GM18505 (cell line): Measurements from ENCODE around the gene TLE6.
"Not testable (repeated sequence)": the region's sequence is repeated elsewhere in the genome, so short reads cannot be mapped to it uniquely, and the experiment has no call there.

ENCODE experiments used
- ATAC-seq: cut with Tn5 transposase; IDR thresholded peaks from one replicate; pipeline ENCODE4 v1.9.1; 2021; ENCODE audit not compliant: unreplicated experiment
- POLR2A ChIP-seq: IDR thresholded peaks from 4 replicates; pipeline ENCODE4 v1.6.1; 2011; ENCODE audit warnings: borderline replicate concordance; ENCODE audit not compliant: insufficient read depth, insufficient read length; ENCODE audit errors: extremely low read depth

The TLE6 gene

DNA sequence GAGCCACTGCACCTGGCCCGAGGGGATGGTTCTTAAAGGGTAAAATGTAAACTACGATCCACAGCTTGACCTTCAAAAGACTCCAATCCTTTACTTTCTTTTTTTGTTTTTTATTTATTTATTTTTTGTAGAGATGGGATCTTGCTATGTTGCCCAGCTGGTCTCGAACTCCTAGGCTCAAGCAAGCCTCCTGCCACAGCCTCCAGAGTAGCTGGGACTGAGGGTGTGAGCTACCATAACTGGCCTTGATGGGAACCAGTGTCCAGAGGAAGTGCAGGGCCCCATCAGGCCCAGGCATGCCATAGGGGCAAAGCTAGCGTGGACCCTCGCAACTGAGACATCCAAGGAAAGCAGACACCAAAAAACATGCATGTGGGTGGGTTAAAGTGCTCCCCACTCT, 14.2 kb upstream of the TLE6 start:
- no peak for ATAC-seq
- no peak for TF ChIP-seq POLR2A

DNA sequence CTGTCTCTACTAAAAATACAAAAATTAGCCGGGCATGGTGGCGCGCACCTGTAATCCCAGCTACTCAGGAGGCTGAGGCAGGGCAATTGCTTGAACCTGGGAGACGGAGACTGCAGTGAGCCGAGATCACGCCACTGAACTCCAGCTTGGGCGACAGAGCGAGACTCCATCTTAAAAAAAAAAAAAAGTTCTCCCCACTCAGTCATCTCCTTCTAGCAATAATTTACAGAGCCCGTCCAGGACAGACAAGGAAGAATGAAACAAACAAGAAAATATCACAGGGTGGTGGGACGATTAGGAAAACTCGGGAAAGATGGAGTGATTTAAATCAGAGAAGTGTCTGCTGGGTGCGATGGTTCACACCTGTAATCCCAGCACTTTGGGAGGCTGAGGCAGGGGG, 13.7 kb upstream of the TLE6 start:
- not testable (repeated sequence) for ATAC-seq

DNA sequence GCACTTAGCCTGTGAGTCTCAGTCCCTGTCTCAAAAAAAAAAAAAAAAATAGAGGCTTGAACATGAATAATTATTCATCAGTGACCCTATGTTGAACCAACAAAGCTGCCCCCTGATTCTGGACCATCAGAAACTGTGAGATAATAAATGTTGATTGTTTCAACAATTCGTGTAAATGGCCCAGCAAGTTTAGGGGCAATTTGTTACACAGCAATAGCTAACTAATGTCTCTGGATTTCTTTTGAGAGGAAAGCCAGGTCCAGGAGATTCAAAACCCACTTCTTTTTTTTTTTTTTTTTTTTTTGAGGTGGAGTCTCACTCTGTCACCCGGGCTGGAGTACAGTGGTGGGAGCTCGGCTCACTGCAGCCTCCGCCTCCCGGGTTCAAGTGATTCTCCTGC, 12.5 kb upstream of the TLE6 start:
- TF ChIP-seq POLR2A, result no peak
- no peak for ATAC-seq

DNA sequence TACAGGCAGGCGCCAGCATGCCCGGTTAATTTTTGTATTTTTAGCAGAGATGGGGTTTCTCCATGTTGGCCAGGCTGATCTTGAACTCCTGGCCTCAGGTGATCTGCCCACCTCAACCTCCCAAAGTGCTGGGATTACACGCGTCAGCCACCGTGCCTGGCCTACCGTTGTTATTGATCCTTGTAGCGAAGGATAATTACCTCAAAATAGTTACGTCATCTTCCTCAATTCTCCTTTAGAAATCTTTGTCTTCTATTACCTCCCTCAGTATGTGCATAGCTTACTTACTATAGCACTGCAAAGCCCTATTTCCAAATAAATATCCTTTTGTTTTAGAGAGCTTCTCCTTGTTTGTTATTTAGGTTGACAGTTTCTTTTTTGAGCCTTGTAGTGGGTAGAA, 9.4 kb upstream of the TLE6 start:
- no peak for ATAC-seq

DNA sequence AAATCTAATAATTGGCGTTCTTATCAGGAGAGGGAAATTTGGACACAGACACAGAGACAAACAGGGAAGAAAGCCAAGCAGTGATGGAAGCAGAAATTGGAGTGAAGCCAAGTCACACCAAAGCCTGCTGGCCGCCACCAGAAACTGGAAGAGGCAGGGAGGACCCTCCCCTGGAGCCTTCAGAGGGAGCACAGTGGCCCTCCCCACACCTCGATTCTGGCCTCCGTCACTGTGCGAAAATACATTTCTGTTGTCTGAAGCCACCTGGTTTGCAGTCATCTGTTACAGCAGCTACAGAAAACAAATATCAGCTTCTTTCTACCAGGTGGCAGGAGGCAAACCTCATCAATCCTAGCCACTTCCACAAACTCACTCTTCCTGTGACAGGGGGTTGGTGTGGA, 8.3 kb upstream of the TLE6 start:
- TF ChIP-seq POLR2A, result no peak
- ATAC-seq, result no peak

More for the DNA sequence above, 9.4 kb upstream of the TLE6 start:
- TF ChIP-seq POLR2A, result no peak

DNA sequence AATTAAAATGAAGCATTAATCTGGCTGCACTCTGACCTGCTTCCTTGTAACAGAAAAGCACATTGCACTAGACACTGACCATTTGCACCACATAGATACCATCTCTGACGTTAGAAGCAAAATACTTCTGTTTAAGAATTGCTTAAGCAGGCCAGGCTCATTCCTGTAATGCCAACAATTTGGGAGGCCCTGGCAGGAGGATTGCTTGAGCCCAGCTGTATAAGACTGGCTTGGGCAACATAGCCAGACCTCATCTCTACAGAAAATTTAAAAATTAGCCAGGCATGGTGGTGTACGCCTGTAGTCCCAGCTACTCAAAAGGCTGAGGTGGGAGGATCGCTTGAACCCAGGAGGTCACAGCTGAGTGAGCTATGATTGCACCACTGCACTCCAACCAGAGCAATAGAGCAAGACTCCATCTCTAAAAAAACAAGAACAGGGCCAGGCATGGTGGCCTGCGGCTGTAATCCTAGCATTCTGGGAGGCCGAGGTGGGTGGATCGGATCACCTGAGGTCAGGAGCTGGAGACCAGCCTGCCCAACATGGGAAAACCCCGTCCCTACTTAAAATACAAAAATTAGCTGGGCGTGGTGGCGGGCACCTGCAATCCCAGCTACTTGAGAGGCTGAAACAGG, 7.0 kb upstream of the TLE6 start:
- no peak for ATAC-seq
- TF ChIP-seq POLR2A, result no peak

DNA sequence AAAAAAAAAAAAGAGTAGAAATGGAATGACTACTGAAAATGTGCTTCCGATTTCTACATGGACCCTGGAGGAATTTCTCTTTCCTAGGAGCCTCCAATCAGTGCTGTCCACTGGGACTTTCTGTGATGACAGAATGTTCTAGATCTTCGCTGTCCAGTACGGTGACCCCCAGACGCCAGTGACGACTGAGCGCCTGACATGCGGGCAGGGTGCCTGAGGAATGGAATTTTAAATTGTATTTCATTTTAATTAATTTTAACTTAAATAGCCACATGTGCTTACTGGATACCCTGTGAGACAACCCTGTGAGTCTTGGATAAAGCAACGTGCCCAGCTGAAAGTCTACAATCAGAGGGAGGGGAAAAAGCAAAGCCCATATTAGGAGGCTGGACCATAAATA, 4.1 kb upstream of the TLE6 start:
- no peak for ATAC-seq
- no peak for TF ChIP-seq POLR2A

DNA sequence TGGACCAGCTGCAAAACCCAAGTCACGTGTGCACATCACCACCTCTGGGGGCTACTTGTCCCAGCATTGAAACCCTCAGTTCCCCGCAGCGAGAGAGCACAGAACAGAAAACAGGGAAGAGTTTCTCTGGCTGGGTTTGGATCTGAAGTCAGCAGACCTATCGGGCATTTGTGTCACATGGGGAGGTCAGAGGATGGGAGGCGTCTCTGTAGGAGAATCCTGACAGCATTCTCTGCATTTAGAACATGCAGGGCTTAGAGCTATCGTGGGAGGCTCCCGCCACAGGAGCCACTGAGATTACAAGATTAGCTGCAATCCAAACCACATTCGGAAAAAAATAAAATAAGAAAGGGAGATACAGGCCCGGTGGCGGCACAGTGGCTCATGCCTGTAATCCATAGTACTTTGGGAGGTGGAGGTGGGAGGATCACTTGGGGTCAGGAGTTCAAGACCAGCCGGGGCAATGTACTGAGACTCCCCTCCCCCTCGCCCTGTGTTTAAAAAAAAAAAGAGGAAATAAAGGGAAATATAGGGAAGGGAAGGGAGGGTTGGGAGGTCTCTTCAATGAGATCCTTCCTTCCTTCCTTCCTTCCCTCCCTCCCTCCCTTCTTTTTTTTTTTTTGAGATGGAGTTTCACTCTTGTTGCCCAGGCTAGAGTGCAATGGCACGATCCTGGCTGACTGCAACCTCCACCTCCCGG, 2.9 kb upstream of the TLE6 start:
- no peak for ATAC-seq
- no peak for TF ChIP-seq POLR2A

DNA sequence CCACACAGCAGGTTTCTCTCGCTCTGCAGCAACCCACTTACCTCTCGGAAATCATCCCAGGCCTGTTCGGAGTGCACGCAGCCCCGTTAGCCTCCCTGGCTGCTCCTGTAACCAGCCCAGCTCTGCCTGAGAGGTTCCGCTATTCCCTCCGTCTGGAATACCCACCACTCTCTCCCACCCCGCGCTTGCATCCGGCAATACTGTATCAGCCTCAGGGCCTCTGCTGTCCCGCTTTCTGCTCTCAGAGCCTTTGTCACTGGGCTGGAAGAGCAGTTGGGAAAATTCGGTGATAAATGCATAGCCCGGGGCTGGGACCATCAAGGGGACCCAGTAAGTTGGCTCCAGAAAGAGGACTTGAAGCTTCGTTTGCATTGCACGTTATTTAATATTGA, 759 bp upstream of the TLE6 start:
- TF ChIP-seq POLR2A, result no peak

DNA sequence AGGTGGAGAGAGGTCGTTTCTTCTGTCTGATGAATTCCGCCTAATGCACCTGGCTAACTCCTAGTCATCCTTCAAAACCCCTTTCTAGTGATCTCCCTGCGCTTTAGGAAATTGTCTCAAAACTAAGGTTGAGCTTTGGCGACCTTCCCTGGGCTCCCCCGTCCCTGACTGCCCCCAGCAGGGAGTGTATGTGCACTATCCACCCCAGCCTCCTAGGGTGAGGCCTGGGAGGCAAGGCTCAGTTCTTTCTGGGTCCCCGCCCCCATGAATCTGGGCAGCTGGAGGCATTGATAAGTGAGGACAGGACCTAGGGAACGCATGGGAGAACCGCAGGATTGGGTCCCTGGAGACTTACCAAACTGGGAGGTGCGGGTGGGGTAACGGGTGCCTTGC, 378 bp downstream of the TLE6 start:
- TF ChIP-seq POLR2A, result no peak
- ATAC-seq, result no peak

More for the DNA sequence above, 759 bp upstream of the TLE6 start:
- ATAC-seq, result no peak

DNA sequence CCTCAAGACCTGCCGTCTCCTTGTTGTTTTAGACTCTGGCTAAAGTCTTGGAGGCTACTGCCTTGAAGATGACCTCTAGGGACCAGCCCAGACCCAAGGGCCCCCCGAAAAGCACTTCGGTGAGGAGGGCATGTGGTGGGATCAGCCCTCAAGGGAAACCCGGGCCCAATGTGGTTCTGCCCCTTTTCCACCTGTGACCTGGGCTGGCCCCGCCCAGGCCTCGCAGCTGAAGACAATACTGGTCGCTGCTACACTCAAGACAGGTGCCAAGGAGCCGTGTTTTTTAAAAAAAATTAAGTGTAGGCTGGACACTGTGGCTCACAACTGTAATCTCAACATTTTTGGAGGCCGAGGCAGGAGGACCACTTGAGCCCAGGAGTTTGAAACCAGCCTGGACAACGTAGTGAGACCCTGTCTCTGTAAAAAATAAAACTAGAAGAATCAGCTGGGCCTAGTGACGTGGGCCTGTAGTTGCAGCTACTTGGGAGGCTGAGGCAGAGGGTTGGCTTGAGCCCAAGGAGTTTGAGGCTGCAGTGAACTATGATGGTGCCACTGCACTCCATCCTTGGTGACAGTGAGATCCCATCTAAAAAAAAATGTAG, 903 bp downstream of the TLE6 start:
- no peak for TF ChIP-seq POLR2A

DNA sequence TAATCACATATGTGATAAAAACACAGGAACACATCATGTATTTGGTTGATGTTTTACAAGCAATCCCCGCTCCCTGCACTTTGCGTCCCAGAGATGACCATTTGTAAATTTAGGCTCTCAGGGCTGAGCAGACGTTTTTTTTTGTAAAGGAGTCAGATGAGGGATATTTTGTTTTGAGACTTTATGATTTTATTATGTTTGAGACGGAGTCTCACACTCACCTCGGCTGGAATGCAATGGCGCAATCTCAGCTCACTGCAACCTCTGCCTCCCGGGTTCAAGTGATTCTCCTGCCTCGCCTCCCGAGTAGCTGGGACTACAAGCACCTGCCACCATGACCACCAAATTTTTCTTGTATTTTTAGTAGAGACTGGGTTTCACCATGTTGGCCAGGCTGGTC, 1.4 kb downstream of the TLE6 start:
- no peak for TF ChIP-seq POLR2A
- ATAC-seq, result no peak

More for the DNA sequence above, 903 bp downstream of the TLE6 start:
- no peak for ATAC-seq

DNA sequence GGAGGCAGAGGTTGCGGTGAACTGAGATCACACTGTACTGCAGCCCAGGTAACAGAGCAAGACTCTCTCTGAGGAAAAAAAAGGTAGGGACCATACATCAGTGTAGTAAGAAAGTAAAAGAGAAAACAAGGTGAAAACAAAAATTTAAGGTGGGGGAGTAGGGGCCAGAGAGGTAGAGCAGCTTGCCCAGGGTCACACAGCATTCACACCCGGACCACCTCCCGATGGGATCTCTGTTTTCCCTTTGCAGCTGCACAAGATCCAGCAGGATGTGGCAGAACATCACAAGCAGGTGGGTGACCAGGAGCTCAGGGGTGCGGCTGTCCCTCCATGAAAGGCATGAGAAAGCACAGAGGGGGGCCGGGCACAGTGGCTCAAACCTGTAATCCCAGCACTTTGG, 4.5 kb downstream of the TLE6 start:
- no peak for ATAC-seq
- TF ChIP-seq POLR2A, result no peak

DNA sequence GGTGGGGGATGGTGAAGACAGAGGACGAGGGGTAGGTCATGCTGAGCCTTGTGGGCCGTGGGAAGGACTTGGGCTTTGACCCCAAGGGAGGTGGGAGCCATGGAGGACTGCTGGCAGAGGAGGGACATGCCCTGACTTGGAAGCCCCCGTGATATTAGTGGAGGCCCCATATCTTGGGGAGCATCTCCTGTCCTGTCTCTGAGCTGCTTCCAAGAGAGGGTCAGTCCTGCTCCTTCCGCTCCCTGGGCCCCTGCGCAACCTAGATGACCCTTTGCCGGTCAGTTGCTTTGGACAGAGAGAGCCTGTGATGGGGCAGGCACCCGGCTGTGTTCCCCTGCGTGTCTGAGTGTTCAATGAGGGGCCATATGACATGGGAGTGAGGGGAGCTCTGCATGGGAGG, 5.2 kb downstream of the TLE6 start:
- no peak for ATAC-seq
- TF ChIP-seq POLR2A, result no peak

DNA sequence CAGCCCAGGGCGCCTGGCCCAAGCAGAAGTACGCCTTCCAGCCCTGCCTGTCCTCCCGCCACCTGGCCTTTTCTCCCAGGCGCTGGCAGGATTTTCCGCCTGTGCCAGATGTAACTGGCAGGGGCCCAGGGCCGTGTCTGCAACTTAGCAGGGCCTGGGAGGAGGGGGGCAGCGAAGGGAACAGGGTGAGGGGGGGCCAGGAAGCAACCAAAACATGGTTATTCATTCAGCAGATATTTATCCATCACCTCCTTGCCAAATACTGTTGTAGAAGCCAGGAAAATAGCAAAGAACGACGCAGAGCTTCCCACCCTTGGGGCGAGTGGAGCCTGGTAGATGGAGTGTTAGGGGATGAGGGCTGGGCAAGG, 5.6 kb downstream of the TLE6 start:
- no peak for ATAC-seq

More for the DNA sequence above, 5.6 kb downstream of the TLE6 start:
- TF ChIP-seq POLR2A, result no peak
